Ramos (cell line): Measurements from ENCODE around the gene LMO4.

Experiments
- in situ Hi-C: fragments of 300-500 bp; cut with MboI; formaldehyde crosslinking; loops from one replicate; pipeline ENCODE4 v1.14.3; 2022; ENCODE audit warnings: low sequenced_read_pairs; ENCODE audit not compliant: unreplicated experiment

Gene LMO4

DNA sequence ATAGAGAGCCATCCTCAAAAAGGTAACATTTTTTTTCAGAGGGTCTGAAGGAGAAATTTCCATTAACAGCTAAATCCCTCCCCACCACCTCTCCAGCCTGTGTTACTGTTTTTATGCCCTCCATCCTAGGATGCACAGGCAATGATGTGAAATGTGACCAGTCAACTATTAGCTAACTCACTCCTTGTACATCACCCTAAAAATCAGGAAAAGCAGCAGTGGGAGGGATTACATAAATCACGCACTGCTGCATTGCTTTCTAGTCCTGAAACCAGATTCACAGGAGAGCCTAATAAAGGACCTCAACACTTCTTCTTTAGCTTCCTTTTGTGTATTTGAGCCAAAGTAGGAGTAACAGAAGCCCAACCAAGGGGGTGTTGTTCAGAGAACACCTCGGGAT is 66.3 kb downstream of the LMO4 start:
- in situ Hi-C loops: no loop called here
